Activated CD4-positive, alpha-beta T cell treated with anti-CD3 and anti-CD28 coated beads for 4 hours (primary cell): ENCODE data around the gene SYNGR1.

Experiments
- DNase-seq, 2 donors: peaks; one replicate each; pipeline ENCODE4 v3.0.0-alpha.2; 2020

Gene SYNGR1

GRCh38 chr22:39374191-39374590 lies 24.4 kb downstream of the SYNGR1 start:
- DNase-seq: no peak

- no peak for DNase-seq
These were observed 25.0 kb downstream of the SYNGR1 start for GRCh38 chr22:39374801-39375200.

GRCh38 chr22:39375646-39376045 lies 25.9 kb downstream of the SYNGR1 start:
- DNase-seq: no peak

- DNase-seq: no peak
These were observed 30.3 kb downstream of the SYNGR1 start for GRCh38 chr22:39379756-39380730.

- no peak for DNase-seq
These were observed 31.4 kb downstream of the SYNGR1 start for GRCh38 chr22:39381009-39381755.

- no peak for DNase-seq
These were observed 32.1 kb downstream of the SYNGR1 start for GRCh38 chr22:39381930-39382329.

GRCh38 chr22:39382410-39382809 lies 32.6 kb downstream of the SYNGR1 start:
- DNase-seq: no peak

- DNase-seq: no peak
These were observed 34.2 kb downstream of the SYNGR1 start for GRCh38 chr22:39383841-39384625.

GRCh38 chr22:39384750-39385480 lies 35.1 kb downstream of the SYNGR1 start:
- DNase-seq: no peak

GRCh38 chr22:39388261-39389011 lies 38.6 kb downstream of the SYNGR1 start:
- DNase-seq: peak; percentile 71 to 79

GRCh38 chr22:39389420-39389819 lies 39.6 kb downstream of the SYNGR1 start:
- DNase-seq: no peak

GRCh38 chr22:39392341-39392948 lies 42.7 kb downstream of the SYNGR1 start:
- no peak for DNase-seq

GRCh38 chr22:39395936-39396796 lies 46.4 kb downstream of the SYNGR1 start:
- DNase-seq: no peak

GRCh38 chr22:39396797-39397195 lies 47.0 kb downstream of the SYNGR1 start:
- DNase-seq: no peak

- no peak for DNase-seq
These were observed 51.5 kb downstream of the SYNGR1 start for GRCh38 chr22:39401301-39401631.

- peak; percentile 36 to 50 for DNase-seq
These were observed 55.7 kb downstream of the SYNGR1 start for GRCh38 chr22:39405346-39406085.

- no peak for DNase-seq
These were observed 58.4 kb downstream of the SYNGR1 start for GRCh38 chr22:39408173-39408572.

- DNase-seq: no peak
These were observed 59.0 kb downstream of the SYNGR1 start for GRCh38 chr22:39408807-39409206.

- no peak for DNase-seq
These were observed 59.8 kb downstream of the SYNGR1 start for GRCh38 chr22:39409516-39410029.
